A673 (cell line): Measurements from ENCODE around the gene IQGAP2. TPM values are rescaled to one million over a fixed set of nuclear protein-coding genes. Genes with fewer than 3 reads are reported as not detected.

Experiments
- BruUV-seq: library from RNA; stranded (reverse); fragments of 400-500 nt; replicated peaks from 2 replicates; lab custom pipeline; 2021; lab: Mats Ljungman, UMichigan
- CTCF ChIA-PET: fragments of 300-600 bp; sonication (Branson Sonifier 250); formaldehyde crosslinking; loops from one replicate; lab custom pipeline; 2022; ENCODE audit warnings: antibody characterized with exemption; lab: Charles Lee
- POLR2A ChIA-PET: fragments of 300-600 bp; sonication (Branson Sonifier 250); formaldehyde crosslinking; loops from one replicate; lab custom pipeline; 2022; ENCODE audit warnings: antibody characterized with exemption; ENCODE audit not compliant: low non-redundant PET; lab: Charles Lee
- DNase-seq: peaks from one replicate; pipeline ENCODE4 v3.0.0-alpha.2; 2015; ENCODE audit warnings: low spot score
- H3K27ac ChIP-seq: fragments of 200-600 bp; sonication (generic); 2 replicates; pipeline ENCODE4 v1.5.1; 2016; ENCODE audit warnings: mixed run types, low read depth, mild to moderate bottlenecking, mixed read lengths, antibody characterized with exemption, low read length; ENCODE audit not compliant: poor library complexity, severe bottlenecking
- H3K27me3 ChIP-seq: fragments of 200-600 bp; sonication (generic); replicated peaks from 2 replicates; pipeline ENCODE4 v1.6.1; 2017; ENCODE audit warnings: mixed run types, low read depth, mild to moderate bottlenecking, mixed read lengths, antibody characterized with exemption, low read length; ENCODE audit not compliant: insufficient read depth, poor library complexity
- H3K36me3 ChIP-seq: fragments of 200-600 bp; sonication (generic); 2 replicates; pipeline ENCODE4 v1.6.1; 2016; ENCODE audit warnings: mixed run types, mild to moderate bottlenecking, mixed read lengths, antibody characterized with exemption, low read length; ENCODE audit not compliant: insufficient read depth, poor library complexity, severe bottlenecking
- H3K4me1 ChIP-seq: fragments of 200-600 bp; sonication (generic); 2 replicates; pipeline ENCODE4 v1.6.1; 2017; ENCODE audit warnings: mixed run types, mild to moderate bottlenecking, mixed read lengths, antibody characterized with exemption, low read length; ENCODE audit not compliant: insufficient read depth, poor library complexity, severe bottlenecking
- H3K4me3 ChIP-seq: fragments of 200-600 bp; sonication (generic); 2 replicates; pipeline ENCODE4 v1.5.1; 2016; ENCODE audit warnings: low read depth, mixed run types, mild to moderate bottlenecking, mixed read lengths, low read length; ENCODE audit not compliant: poor library complexity, severe bottlenecking
- H3K9me3 ChIP-seq: fragments of 200-600 bp; sonication (generic); 2 replicates; pipeline ENCODE4 v1.6.1; 2016; ENCODE audit warnings: mixed run types, low read depth, mild to moderate bottlenecking, mixed read lengths, antibody characterized with exemption, low read length; ENCODE audit not compliant: poor library complexity, severe bottlenecking
- CTCF ChIP-seq: fragments of 300-800, 200-600 bp; sonication (generic); conservative IDR thresholded peaks from 2 replicates; pipeline ENCODE4 v1.5.1; 2017; ENCODE audit warnings: low read depth, mild to moderate bottlenecking, antibody characterized with exemption, low read length, moderate library complexity, mixed read lengths
- EZH2 ChIP-seq: fragments of 200-600 bp; sonication (generic); IDR thresholded peaks from 2 replicates; pipeline ENCODE4 v1.6.1; 2017; ENCODE audit warnings: borderline replicate concordance, low read depth, mild to moderate bottlenecking, mixed read lengths, antibody characterized with exemption, low read length; ENCODE audit not compliant: poor library complexity, severe bottlenecking
- intact Hi-C: fragments of 100-400 bp; cut with micrococcal nuclease; formaldehyde crosslinking; loops from one replicate; pipeline ENCODE4 v1.10.0; 2022; ENCODE audit not compliant: unreplicated experiment
- total RNA-seq: library from RNA; stranded (reverse); gene quantifications from 2 replicates; pipeline ENCODE4 v1.2.3, GENCODE V29; 2021

Gene IQGAP2
- total RNA-seq, 1 experiment from 2014 or later, result 26.8 TPM

DNA sequence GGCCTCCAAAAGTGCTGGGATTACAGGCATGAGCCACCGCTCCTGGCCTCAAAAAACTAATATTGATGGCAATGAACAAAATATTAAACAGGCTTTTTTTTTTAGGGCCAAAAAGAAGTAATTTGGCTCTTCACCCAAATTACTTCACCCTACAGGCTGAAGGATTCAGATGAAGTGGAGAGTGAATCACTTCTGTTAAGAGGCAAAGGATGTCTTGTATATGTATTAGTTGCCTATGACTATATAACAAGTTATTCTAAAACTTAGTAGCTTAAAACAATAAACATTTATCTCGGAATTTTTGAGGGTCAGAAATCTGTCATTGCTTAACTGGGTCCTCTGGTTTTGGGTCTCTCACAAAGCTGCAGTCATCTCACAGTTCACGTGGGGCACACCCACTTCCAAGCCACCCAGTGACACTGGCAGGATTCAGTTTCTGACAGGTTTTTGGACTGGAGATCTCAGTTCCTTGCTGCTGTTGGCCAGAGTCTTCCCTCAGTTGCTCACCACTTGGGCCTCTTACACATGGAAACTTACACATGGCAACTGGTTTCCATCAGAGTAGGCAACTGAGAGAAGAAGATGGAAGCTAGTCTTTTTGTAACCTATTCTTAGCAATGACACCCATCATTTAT, 66.7 kb downstream of the IQGAP2 start:
- no peaks in the 10 kb centered on the region for H3K36me3 ChIP-seq
- no peaks in the 10 kb centered on the region for H3K9me3 ChIP-seq
- POLR2A ChIA-PET, result interaction anchor here (0.6 kb wide), 1 partner anchor 32 kb away, joined by 3 read pairs; no protein-coding TSS in a partner anchor
- BruUV-seq, result no TSS peak
- no peaks in the 10 kb centered on the region for H3K27me3 ChIP-seq
- TF ChIP-seq CTCF (no peak), EZH2 (no peak)
- no peak for DNase-seq
- no peak overlapping the region for H3K4me3 ChIP-seq
- H3K27ac ChIP-seq, result no peak overlapping the region
- intact Hi-C loops, result no loop called here
- peaks cover 17% of the 10 kb centered on the region for H3K4me1 ChIP-seq
- CTCF ChIA-PET, result no interaction called here

DNA sequence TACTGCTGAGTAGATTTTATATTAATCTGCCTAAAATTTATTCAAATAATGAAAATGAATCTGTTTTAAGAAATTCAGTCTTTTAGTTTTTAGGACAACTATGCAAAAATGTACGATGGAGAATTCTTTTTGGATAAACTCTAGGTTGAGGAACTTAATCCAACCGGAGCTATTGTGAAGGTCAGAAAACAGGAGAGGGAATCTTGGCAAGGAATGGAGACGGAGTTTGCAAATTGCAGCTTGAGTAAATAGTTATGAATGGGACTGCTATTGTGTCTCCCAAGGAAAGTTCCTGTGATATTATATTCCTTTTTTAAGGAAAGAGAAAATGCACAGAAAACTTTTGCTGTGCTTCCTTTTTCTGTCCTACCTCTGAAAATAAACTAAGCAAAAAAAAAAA, 67.9 kb downstream of the IQGAP2 start:
- Histone ChIP-seq H3K4me3 (no peak overlapping the region), H3K27ac (no peak overlapping the region), H3K27me3 (no peaks in the 10 kb centered on the region), H3K36me3 (no peaks in the 10 kb centered on the region), H3K9me3 (no peaks in the 10 kb centered on the region), H3K4me1 (peaks cover 17% of the 10 kb centered on the region)
- TF ChIP-seq CTCF, result no peak
- ChIA-PET CTCF (no interaction called here), POLR2A (no interaction called here)
- no TSS peak for BruUV-seq
- intact Hi-C loops, result no loop called here
- DNase-seq, result no peak

DNA sequence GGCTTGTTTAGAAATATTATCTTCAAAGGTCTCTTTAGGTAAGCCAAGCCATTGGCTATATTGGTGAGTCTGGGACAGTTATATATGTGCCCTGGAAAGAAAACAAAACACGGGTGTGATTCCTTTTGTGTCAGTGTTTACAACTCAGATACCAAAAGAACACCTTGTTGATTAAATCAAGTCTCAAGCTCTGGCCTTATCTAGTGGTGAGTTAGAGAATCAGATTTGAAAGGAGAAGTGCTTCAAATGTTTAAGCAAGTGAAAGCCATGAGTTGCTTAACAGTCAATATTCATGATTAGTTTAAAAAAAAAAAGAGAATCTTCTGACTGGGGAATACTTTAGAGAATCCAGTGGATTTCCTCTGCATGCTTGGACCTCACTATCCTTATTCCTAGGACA, 68.3 kb downstream of the IQGAP2 start:
- CTCF ChIA-PET, result no interaction called here
- no peak for DNase-seq
- no peak overlapping the region for H3K4me3 ChIP-seq
- H3K27me3 ChIP-seq, result no peaks in the 10 kb centered on the region
- no TSS peak for BruUV-seq
- POLR2A ChIA-PET, result no interaction called here
- no peaks in the 10 kb centered on the region for H3K9me3 ChIP-seq
- H3K36me3 ChIP-seq, result no peaks in the 10 kb centered on the region
- H3K27ac ChIP-seq, result no peak overlapping the region
- H3K4me1 ChIP-seq, result peaks cover 17% of the 10 kb centered on the region
- intact Hi-C loops, result no loop called here
- no peak for TF ChIP-seq CTCF
- no peak for TF ChIP-seq EZH2
